ENCODE data around the gene FOXL1.

- no peak for TF ChIP-seq CBX2 (IDR thresholded peaks at IDR 0.05; ENCODE audit: borderline replicate concordance, low read depth)
- no peak for TF ChIP-seq CTCF (IDR thresholded peaks at IDR 0.05)
- TF ChIP-seq NPAS2 (CRISPR knock-in tag; IDR thresholded peaks at IDR 0.05; ENCODE audit: borderline replicate concordance), result no peak
- TF ChIP-seq JUN (IDR thresholded peaks at IDR 0.05), result no peak
- no peak for TF ChIP-seq KDM1A (IDR thresholded peaks at IDR 0.05; ENCODE audit: low read depth)
- no peak for TF ChIP-seq KDM5A (IDR thresholded peaks at IDR 0.05)
- TF ChIP-seq, protein P1, sequence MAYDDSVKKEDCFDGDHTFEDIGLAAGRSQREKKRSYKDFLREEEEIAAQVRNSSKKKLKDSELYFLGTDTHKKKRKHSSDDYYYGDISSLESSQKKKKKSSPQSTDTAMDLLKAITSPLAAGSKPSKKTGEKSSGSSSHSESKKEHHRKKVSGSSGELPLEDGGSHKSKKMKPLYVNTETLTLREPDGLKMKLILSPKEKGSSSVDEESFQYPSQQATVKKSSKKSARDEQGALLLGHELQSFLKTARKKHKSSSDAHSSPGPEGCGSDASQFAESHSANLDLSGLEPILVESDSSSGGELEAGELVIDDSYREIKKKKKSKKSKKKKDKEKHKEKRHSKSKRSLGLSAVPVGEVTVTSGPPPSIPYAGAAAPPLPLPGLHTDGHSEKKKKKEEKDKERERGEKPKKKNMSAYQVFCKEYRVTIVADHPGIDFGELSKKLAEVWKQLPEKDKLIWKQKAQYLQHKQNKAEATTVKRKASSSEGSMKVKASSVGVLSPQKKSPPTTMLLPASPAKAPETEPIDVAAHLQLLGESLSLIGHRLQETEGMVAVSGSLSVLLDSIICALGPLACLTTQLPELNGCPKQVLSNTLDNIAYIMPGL (CRISPR knock-in tag; IDR thresholded peaks at IDR 0.05; ENCODE audit: borderline replicate concordance), result no peak
Observed at GRCh38 chr16:86595983-86596605, 17.7 kb downstream of the FOXL1 start.
